GM18870 (cell line): Measurements from ENCODE around the gene DNAH8.

Source experiments
- ATAC-seq: cut with Tn5 transposase; IDR thresholded peaks from one replicate; pipeline ENCODE4 v1.9.1; 2021; ENCODE audit warnings: moderate library complexity; ENCODE audit not compliant: unreplicated experiment

DNAH8 gene

GRCh38 chr6:38955861-38956260 is 240.8 kb downstream of the DNAH8 start:
- no peak for ATAC-seq

- no peak for ATAC-seq
Measured at GRCh38 chr6:38957426-38957825, 242.3 kb downstream of the DNAH8 start.

GRCh38 chr6:38959138-38959537 is 244.0 kb downstream of the DNAH8 start:
- ATAC-seq = no peak

- no peak for ATAC-seq
Measured at GRCh38 chr6:38968702-38969149, 253.6 kb downstream of the DNAH8 start.

GRCh38 chr6:38973178-38974057 is 258.3 kb downstream of the DNAH8 start:
- ATAC-seq = no peak

GRCh38 chr6:38974389-38975151 is 259.5 kb downstream of the DNAH8 start:
- no peak for ATAC-seq

- no peak for ATAC-seq
Measured at GRCh38 chr6:38975621-38976049, 260.5 kb downstream of the DNAH8 start.

GRCh38 chr6:38976051-38976450 is 260.9 kb downstream of the DNAH8 start:
- ATAC-seq = no peak

GRCh38 chr6:38976801-38977500 is 261.8 kb downstream of the DNAH8 start:
- no peak for ATAC-seq

- no peak for ATAC-seq
Measured at GRCh38 chr6:38978139-38978704, 263.1 kb downstream of the DNAH8 start.

GRCh38 chr6:38982470-38982869 is 267.4 kb downstream of the DNAH8 start:
- no peak for ATAC-seq

GRCh38 chr6:38984723-38985122 is 269.6 kb downstream of the DNAH8 start:
- no peak for ATAC-seq

GRCh38 chr6:38985839-38986238 is 270.7 kb downstream of the DNAH8 start:
- no peak for ATAC-seq

GRCh38 chr6:38987503-38987902 is 272.4 kb downstream of the DNAH8 start:
- no peak for ATAC-seq

GRCh38 chr6:38988736-38989449 is 273.8 kb downstream of the DNAH8 start:
- ATAC-seq = no peak

GRCh38 chr6:38990475-38990874 is 275.4 kb downstream of the DNAH8 start:
- ATAC-seq = no peak

- no peak for ATAC-seq
Measured at GRCh38 chr6:38996676-38997075, 281.6 kb downstream of the DNAH8 start.

GRCh38 chr6:38997128-38997761 is 282.1 kb downstream of the DNAH8 start:
- ATAC-seq = no peak

- no peak for ATAC-seq
Measured at GRCh38 chr6:39003072-39003471, 288.0 kb downstream of the DNAH8 start.

- ATAC-seq = no peak
Measured at GRCh38 chr6:39003492-39003891, 288.4 kb downstream of the DNAH8 start.
